ENCODE results near the gene PPP1R9A. TPM values are rescaled to one million over a fixed set of nuclear protein-coding genes. Genes with fewer than 3 reads are reported as not detected.

PPP1R9A gene
- total RNA-seq, 1 donor from 2014 or later = 0.85 TPM

DNA sequence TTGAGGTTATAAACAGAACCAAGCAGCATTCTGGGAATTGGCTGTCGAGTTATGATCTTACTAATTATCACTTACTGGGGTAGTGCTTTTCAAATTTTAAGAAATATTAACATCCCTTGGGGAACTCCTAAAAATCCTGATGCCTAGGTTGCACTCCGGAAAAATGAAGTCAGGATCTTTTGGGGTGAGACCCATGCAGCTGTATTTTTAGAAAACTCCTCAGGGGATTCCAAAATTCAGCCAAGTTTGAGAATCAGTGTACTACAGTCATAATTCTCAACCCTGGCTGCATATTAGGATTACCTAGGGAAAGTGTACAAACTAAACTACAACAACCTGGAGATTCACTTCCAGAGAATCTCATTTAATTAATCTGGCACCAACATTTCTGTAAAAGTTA is 17.2 kb upstream of the PPP1R9A start:
- no peak overlapping the region for H3K4me3 ChIP-seq
- intact Hi-C loops (cut with DNase I) = no loop called here
- H3K36me3 ChIP-seq = no peaks in the 10 kb centered on the region
- TF ChIP-seq, protein P1, sequence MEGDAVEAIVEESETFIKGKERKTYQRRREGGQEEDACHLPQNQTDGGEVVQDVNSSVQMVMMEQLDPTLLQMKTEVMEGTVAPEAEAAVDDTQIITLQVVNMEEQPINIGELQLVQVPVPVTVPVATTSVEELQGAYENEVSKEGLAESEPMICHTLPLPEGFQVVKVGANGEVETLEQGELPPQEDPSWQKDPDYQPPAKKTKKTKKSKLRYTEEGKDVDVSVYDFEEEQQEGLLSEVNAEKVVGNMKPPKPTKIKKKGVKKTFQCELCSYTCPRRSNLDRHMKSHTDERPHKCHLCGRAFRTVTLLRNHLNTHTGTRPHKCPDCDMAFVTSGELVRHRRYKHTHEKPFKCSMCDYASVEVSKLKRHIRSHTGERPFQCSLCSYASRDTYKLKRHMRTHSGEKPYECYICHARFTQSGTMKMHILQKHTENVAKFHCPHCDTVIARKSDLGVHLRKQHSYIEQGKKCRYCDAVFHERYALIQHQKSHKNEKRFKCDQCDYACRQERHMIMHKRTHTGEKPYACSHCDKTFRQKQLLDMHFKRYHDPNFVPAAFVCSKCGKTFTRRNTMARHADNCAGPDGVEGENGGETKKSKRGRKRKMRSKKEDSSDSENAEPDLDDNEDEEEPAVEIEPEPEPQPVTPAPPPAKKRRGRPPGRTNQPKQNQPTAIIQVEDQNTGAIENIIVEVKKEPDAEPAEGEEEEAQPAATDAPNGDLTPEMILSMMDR (IDR thresholded peaks at IDR 0.05) = no peak
- H3K27ac ChIP-seq = no peak overlapping the region
- no peaks in the 10 kb centered on the region for H3K4me1 ChIP-seq
- no peaks in the 10 kb centered on the region for H3K27me3 ChIP-seq
- DNase-seq (ENCODE audit: low spot score in 2 of 2) = no peak
- H3K9me3 ChIP-seq = no peaks in the 10 kb centered on the region

DNA sequence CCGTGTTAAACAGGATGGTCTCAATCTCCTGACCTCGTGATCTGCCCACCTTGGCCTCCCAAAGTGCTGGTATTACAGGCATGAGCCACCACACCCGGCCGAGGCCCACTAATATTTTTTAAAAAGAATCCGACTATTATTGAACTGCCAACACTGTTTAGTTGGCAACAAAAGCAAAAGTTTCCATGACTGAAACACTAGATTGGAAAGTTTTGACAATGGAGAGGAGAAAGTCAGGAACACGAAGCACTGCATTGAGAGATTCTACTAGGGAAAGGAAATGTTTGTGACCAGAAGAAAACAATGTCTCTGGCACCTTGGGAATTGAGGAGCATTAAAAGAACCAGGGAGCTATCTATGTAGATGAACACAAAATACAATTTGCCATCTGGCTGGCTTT is 13.7 kb upstream of the PPP1R9A start:
- no peak overlapping the region for H3K27ac ChIP-seq
- no peaks in the 10 kb centered on the region for H3K27me3 ChIP-seq
- intact Hi-C loops (cut with DNase I) = no loop called here
- TF ChIP-seq, protein P1 (IDR thresholded peaks at IDR 0.05) = no peak
- no peaks in the 10 kb centered on the region for H3K36me3 ChIP-seq
- no peak for DNase-seq (ENCODE audit: low spot score in 2 of 2)
- no peak overlapping the region for H3K4me3 ChIP-seq
- H3K4me1 ChIP-seq = no peaks in the 10 kb centered on the region
- H3K9me3 ChIP-seq = no peaks in the 10 kb centered on the region

DNA sequence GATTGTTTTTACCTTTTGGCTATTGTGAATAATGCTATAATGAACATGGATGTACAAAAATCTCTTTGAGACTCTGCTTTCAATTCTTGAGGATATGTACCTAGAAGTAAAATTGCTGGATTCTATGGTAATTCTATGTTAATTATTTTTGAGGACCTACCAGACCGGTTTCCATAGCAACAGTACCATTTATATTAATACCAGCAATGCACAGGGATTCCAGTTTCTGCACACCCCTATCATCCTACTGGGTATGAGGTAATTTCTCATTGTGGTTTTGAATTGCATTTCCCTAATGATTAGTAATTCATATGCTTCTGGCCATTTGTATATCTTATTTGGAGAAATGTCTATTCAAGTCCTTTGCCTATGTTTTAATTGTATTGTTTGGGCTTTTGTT is 9.9 kb upstream of the PPP1R9A start:
- Histone ChIP-seq H3K27ac (no peak overlapping the region), H3K4me1 (no peaks in the 10 kb centered on the region), H3K36me3 (no peaks in the 10 kb centered on the region), H3K4me3 (no peak overlapping the region), H3K27me3 (no peaks in the 10 kb centered on the region), H3K9me3 (no peaks in the 10 kb centered on the region)
- intact Hi-C loops (cut with DNase I) = no loop called here
- DNase-seq (ENCODE audit: low spot score in 2 of 2) = no peak
- TF ChIP-seq, protein P1 (IDR thresholded peaks at IDR 0.05) = no peak

DNA sequence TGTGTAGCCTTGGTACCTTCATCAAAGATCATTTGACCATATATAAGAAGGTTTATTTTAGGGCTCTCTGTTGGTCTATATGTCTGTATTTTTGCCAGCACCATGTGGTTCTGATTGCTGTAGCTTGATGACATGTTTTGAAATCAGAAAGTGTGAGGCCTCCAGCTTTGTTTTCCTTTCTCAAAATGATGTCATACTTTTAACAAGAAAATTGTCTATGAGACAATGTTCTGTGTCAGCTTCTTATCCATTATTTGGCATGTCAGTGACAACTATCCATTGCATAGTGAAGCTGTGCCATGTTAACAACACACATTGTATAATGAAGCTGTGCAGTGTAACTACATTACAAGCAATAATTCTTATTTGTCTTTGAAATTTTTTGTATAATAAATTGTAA is 9.1 kb upstream of the PPP1R9A start:
- Histone ChIP-seq H3K4me1 (no peaks in the 10 kb centered on the region), H3K4me3 (no peak overlapping the region), H3K36me3 (no peaks in the 10 kb centered on the region), H3K9me3 (no peaks in the 10 kb centered on the region), H3K27ac (no peak overlapping the region), H3K27me3 (no peaks in the 10 kb centered on the region)
- intact Hi-C loops (cut with DNase I) = no loop called here
- no peak for DNase-seq (ENCODE audit: low spot score in 2 of 2)
- TF ChIP-seq, protein P1 (IDR thresholded peaks at IDR 0.05) = no peak

DNA sequence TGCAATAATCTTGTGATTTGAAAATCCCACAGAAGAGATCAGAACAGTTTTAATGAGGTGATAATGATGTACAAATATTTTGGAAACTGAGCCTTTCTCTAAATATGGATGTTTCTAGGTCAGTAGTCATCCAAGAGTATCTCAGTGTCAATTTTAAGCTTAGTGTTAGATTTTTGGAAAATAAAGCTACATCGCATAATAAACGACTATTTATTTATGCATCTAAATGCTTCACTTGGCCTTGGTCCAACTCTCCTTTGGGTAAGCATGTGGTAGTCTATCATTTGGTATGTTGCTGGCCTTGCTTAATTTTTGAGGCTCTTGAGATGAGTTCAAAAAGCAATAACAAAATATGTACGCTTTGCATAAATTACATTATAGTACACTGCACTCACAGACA is 5.4 kb upstream of the PPP1R9A start:
- TF ChIP-seq, protein P1 (IDR thresholded peaks at IDR 0.05) = no peak
- Histone ChIP-seq H3K36me3 (no peaks in the 10 kb centered on the region), H3K27me3 (no peaks in the 10 kb centered on the region), H3K9me3 (no peaks in the 10 kb centered on the region), H3K27ac (no peak overlapping the region), H3K4me3 (no peak overlapping the region), H3K4me1 (no peaks in the 10 kb centered on the region)
- no peak for DNase-seq (ENCODE audit: low spot score in 2 of 2)
- intact Hi-C loops (cut with DNase I) = loop anchor here (10.0 kb wide), 1 partner anchor 303 kb away; no protein-coding TSS in a partner anchor

DNA sequence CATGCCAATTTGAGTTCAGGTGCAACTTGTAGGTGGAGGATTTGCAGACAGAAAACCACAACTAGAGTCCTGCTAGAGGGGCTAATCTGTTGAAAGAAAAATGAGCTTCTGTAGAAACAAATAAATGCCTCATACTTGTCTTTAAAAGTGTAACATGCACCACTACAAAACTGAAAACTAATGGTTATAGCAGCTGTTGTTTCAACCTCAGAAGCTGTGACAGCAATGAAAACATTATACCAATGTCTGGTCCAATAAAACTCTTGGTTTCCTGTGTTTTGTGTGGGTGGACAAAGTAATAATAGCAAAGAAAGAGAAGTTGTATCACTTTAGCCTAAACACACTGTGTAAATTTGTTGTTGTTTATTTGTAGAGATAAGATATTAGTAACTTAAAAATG is 3.4 kb upstream of the PPP1R9A start:
- no peak overlapping the region for H3K27ac ChIP-seq
- TF ChIP-seq, protein P1 (IDR thresholded peaks at IDR 0.05) = no peak
- H3K4me3 ChIP-seq = no peak overlapping the region
- no peaks in the 10 kb centered on the region for H3K36me3 ChIP-seq
- intact Hi-C loops (cut with DNase I) = loop anchor here (10.0 kb wide), 1 partner anchor 301 kb away; no protein-coding TSS in a partner anchor
- no peaks in the 10 kb centered on the region for H3K9me3 ChIP-seq
- H3K4me1 ChIP-seq = no peaks in the 10 kb centered on the region
- DNase-seq (ENCODE audit: low spot score in 2 of 2) = no peak
- no peaks in the 10 kb centered on the region for H3K27me3 ChIP-seq

Measured in ascending aorta (tissue), 2 donors.